A549 (cell line): ENCODE results near the gene CDH4.

ENCODE experiments used
- EHMT2 ChIP-seq: fragments of 200-600 bp; sonication (generic); IDR thresholded peaks from 2 replicates; pipeline ENCODE4 v1.6.1; 2016; ENCODE audit warnings: antibody characterized with exemption, low read depth, mild to moderate bottlenecking, moderate library complexity
- ELK1 ChIP-seq: fragments of 150-350 bp; IDR thresholded peaks from 2 replicates; pipeline ENCODE4 v1.6.1; 2014; ENCODE audit warnings: low read depth, mild to moderate bottlenecking, low read length
- EP300 ChIP-seq, 2 experiments: fragments of >200 bp; sonication (Bioruptor Twin); formaldehyde crosslinking; IDR thresholded peaks; 2 replicates in 1 of 2; 3 replicates in 1 of 2; pipeline ENCODE4 v1.6.1; 2016 to 2017
- KDM5A ChIP-seq: fragments of 200-600 bp; sonication (generic); IDR thresholded peaks from 2 replicates; pipeline ENCODE4 v1.6.1; 2016; ENCODE audit warnings: antibody characterized with exemption, mild to moderate bottlenecking
- MAZ ChIP-seq: fragments of 150-350 bp; IDR thresholded peaks from 2 replicates; pipeline ENCODE4 v1.6.1; 2014; ENCODE audit warnings: antibody characterized with exemption, low read depth, low read length, borderline replicate concordance
- MYC ChIP-seq: IDR thresholded peaks from 2 replicates; pipeline ENCODE4 v1.6.1; 2012; ENCODE audit warnings: mild to moderate bottlenecking, inconsistent platforms, low read length, improper control_type of control experiment, borderline replicate concordance
- NR3C1 ChIP-seq: fragments of >200 bp; sonication (Bioruptor Twin); formaldehyde crosslinking; IDR thresholded peaks from 3 replicates; pipeline ENCODE4 v1.6.1; 2017
- RCOR1 ChIP-seq: fragments of 150-350 bp; IDR thresholded peaks from 2 replicates; pipeline ENCODE4 v1.6.1; 2014; ENCODE audit warnings: antibody characterized with exemption, low read length, low read depth
- ZNF302 ChIP-seq: fragments of 250-450 bp; sonication (Bioruptor Pico); IDR thresholded peaks from 2 replicates; pipeline ENCODE4 v1.9.0; 2021; ENCODE audit warnings: inconsistent platforms, mild to moderate bottlenecking, moderate library complexity
- TF ChIP-seq, protein P1 (sequence below): fragments of >200 bp; sonication (Bioruptor Twin); formaldehyde crosslinking; IDR thresholded peaks from 3 replicates; pipeline ENCODE4 v1.5.1; 2016

DNA sequence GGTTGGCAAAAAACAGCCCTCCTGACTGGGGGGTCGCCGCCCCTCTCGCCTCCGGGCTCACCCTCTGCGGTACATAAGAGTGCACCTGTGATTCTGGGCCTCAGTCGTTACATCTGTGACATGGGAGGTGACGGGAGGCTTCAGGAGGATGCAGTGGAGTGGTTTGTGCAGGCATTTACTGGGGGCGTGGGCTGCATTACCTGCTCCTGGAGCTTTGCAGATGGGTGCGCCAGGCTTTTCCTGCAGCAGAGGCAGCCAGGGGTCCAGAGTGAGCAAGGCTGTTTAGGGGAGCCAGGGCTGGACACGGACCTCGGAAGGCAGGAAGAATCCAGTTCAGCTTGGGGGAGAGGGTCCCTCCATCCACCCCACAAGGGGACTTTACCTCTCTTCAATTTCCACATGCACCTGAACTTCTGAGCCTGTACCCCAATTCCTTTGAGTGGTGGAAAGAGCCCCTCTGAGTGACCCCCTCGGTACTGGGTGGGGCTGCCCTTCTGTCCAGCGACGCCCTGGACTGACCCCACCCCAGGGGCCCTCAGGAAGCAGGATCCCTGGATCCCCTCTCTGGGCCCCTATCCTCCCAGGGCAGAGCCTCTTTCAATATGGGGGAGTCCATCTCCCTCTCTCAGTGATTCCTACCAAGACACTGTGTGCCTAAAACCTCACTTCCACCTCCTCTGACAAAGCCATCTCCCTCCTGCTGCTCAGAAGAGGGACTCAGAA is 679.6 kb downstream of the CDH4 start:
- TF ChIP-seq, protein P1, sequence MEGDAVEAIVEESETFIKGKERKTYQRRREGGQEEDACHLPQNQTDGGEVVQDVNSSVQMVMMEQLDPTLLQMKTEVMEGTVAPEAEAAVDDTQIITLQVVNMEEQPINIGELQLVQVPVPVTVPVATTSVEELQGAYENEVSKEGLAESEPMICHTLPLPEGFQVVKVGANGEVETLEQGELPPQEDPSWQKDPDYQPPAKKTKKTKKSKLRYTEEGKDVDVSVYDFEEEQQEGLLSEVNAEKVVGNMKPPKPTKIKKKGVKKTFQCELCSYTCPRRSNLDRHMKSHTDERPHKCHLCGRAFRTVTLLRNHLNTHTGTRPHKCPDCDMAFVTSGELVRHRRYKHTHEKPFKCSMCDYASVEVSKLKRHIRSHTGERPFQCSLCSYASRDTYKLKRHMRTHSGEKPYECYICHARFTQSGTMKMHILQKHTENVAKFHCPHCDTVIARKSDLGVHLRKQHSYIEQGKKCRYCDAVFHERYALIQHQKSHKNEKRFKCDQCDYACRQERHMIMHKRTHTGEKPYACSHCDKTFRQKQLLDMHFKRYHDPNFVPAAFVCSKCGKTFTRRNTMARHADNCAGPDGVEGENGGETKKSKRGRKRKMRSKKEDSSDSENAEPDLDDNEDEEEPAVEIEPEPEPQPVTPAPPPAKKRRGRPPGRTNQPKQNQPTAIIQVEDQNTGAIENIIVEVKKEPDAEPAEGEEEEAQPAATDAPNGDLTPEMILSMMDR = no peak
- TF ChIP-seq EHMT2 (no peak), MYC (no peak), ZNF302 (CRISPR knock-in tag) (no peak), NR3C1 (no peak), KDM5A (no peak), EP300 (IDR thresholded peaks at IDR 0.05) (no peak), MAZ (no peak), ELK1 (no peak), RCOR1 (no peak)
